HEK293T (cell line): ENCODE results near the gene HEPHL1.

Experiments
- CTCF ChIA-PET: fragments of 350-600 bp; formaldehyde crosslinking; extraction: SDS; loops from one replicate; lab custom pipeline; 2021; ENCODE audit warnings: antibody characterized with exemption, inconsistent platforms; lab: Yijun Ruan, JAX
- POLR2A ChIA-PET: fragments of 350-600 bp; formaldehyde crosslinking; extraction: SDS; loops from one replicate; lab custom pipeline; 2020; ENCODE audit warnings: antibody characterized with exemption, inconsistent platforms; lab: Yijun Ruan, JAX
- DNase-seq: peaks from one replicate; pipeline ENCODE4 v3.0.0; 2012; ENCODE audit warnings: mixed read lengths; ENCODE audit errors: extremely low spot score
- ARNT ChIP-seq: fragments of 450-650 bp; IDR thresholded peaks from 2 replicates; pipeline ENCODE4 v1.6.1; 2017; ENCODE audit warnings: mild to moderate bottlenecking
- BHLHE40 ChIP-seq: fragments of 450-650 bp; IDR thresholded peaks from 2 replicates; pipeline ENCODE4 v1.6.1; 2016; ENCODE audit warnings: mild to moderate bottlenecking, moderate library complexity, borderline replicate concordance
- CTBP1 ChIP-seq: fragments of 450-650 bp; IDR thresholded peaks from 2 replicates; pipeline ENCODE4 v1.6.1; 2016; ENCODE audit warnings: borderline replicate concordance
- ELF4 ChIP-seq: fragments of 450-650 bp; IDR thresholded peaks from 2 replicates; pipeline ENCODE4 v1.6.1; 2017; ENCODE audit warnings: antibody characterized with exemption
- FOXA1 ChIP-seq: fragments of 450-650 bp; IDR thresholded peaks from 2 replicates; pipeline ENCODE4 v1.6.1; 2016; ENCODE audit warnings: mild to moderate bottlenecking
- FOXK2 ChIP-seq: fragments of 450-650 bp; IDR thresholded peaks from 2 replicates; pipeline ENCODE4 v1.6.1; 2016; ENCODE audit warnings: mild to moderate bottlenecking
- FOXM1 ChIP-seq: fragments of 450-650 bp; IDR thresholded peaks from 2 replicates; pipeline ENCODE4 v1.6.1; 2017; ENCODE audit warnings: mild to moderate bottlenecking, borderline replicate concordance
- HDGF ChIP-seq: fragments of 450-650 bp; IDR thresholded peaks from 2 replicates; pipeline ENCODE4 v1.6.1; 2017; ENCODE audit warnings: antibody characterized with exemption, borderline replicate concordance
- L3MBTL2 ChIP-seq: fragments of 450-650 bp; conservative IDR thresholded peaks from 2 replicates; pipeline ENCODE4 v1.6.1; 2016; ENCODE audit warnings: mild to moderate bottlenecking
- LEF1 ChIP-seq: fragments of 450-650 bp; IDR thresholded peaks from 2 replicates; pipeline ENCODE4 v1.6.1; 2017; ENCODE audit warnings: mild to moderate bottlenecking, borderline replicate concordance
- NFRKB ChIP-seq: fragments of 450-650 bp; IDR thresholded peaks from 2 replicates; pipeline ENCODE4 v1.6.1; 2016; ENCODE audit warnings: mild to moderate bottlenecking, moderate library complexity
- PKNOX1 ChIP-seq: fragments of 450-650 bp; IDR thresholded peaks from 2 replicates; pipeline ENCODE4 v1.6.1; 2016
- SP1 ChIP-seq: fragments of 450-650 bp; IDR thresholded peaks from 2 replicates; pipeline ENCODE4 v1.6.1; 2017
- SUZ12 ChIP-seq: fragments of 450-650 bp; IDR thresholded peaks from 2 replicates; pipeline ENCODE4 v1.6.1; 2016; ENCODE audit warnings: mild to moderate bottlenecking
- TARDBP ChIP-seq: fragments of 450-650 bp; IDR thresholded peaks from 2 replicates; pipeline ENCODE4 v1.6.1; 2016
- ZNF384 ChIP-seq: fragments of 450-650 bp; IDR thresholded peaks from 2 replicates; pipeline ENCODE4 v1.6.1; 2016

The HEPHL1 gene

GRCh38 chr11:94128746-94129511 is 107.8 kb downstream of the HEPHL1 start, which contains the start of gene PANX1:
TSS of gene PANX1 (plus strand) at chr11:94128841. CDS start at chr11:94129313, 472 bp downstream.
- ChIA-PET POLR2A (interaction anchor here (1.0 to 2.7 kb wide), 14 partner anchors 9 to 415 kb away, joined by 3 to 19 read pairs (median 4); partner anchors contain the start of gene MED17), CTCF (interaction anchor here (0.6 to 2.2 kb wide), 4 partner anchors 10 to 612 kb away, joined by 3 to 6 read pairs (median 4); no protein-coding TSS in a partner anchor)
- peak; percentile 74 for TF ChIP-seq L3MBTL2
- TF ChIP-seq FOXK2: no peak
- peak; percentile 78 for DNase-seq

GRCh38 chr11:94129512-94130297 is 108.6 kb downstream of the HEPHL1 start:
- ChIA-PET CTCF (interaction anchor here (0.6 to 2.2 kb wide), 3 partner anchors 21 to 611 kb away, joined by 3 to 6 read pairs (median 6); no protein-coding TSS in a partner anchor), POLR2A (interaction anchor here (1.1 to 2.7 kb wide), 10 partner anchors 10 to 414 kb away, joined by 3 to 19 read pairs (median 4); no protein-coding TSS in a partner anchor)
- TF ChIP-seq NFRKB (no peak), PKNOX1 (no peak), ARNT (no peak), LEF1 (no peak), FOXA1 (no peak), ELF4 (no peak), HDGF (no peak), FOXM1 (no peak), TARDBP (no peak), L3MBTL2 (no peak), FOXK2 (no peak), BHLHE40 (no peak), ZNF384 (no peak), CTBP1 (no peak), SUZ12 (no peak), SP1 (no peak)
- no peak for DNase-seq

GRCh38 chr11:94130298-94131046 is 109.3 kb downstream of the HEPHL1 start:
- TF ChIP-seq ELF4 (no peak), FOXK2 (no peak), FOXM1 (no peak), FOXA1 (no peak), ZNF384 (no peak), ARNT (no peak), L3MBTL2 (no peak), BHLHE40 (no peak), NFRKB (no peak), CTBP1 (no peak), TARDBP (no peak), PKNOX1 (no peak)
- ChIA-PET CTCF (no interaction called here), POLR2A (interaction anchor here (1.1 to 2.7 kb wide), 4 partner anchors 12 to 24 kb away, joined by 3 to 19 read pairs (median 4); no protein-coding TSS in a partner anchor)
- DNase-seq: no peak

- POLR2A ChIA-PET: interaction anchor here (1.0 kb wide), 1 partner anchor 22 kb away, joined by 3 read pairs; no protein-coding TSS in a partner anchor
- TF ChIP-seq LEF1 (no peak), FOXK2 (no peak), SP1 (no peak), TARDBP (no peak), HDGF (no peak), FOXA1 (no peak), L3MBTL2 (no peak), ARNT (no peak), ELF4 (no peak), ZNF384 (no peak), BHLHE40 (no peak), SUZ12 (no peak), CTBP1 (no peak), PKNOX1 (no peak), NFRKB (no peak), FOXM1 (no peak)
- DNase-seq: no peak
- CTCF ChIA-PET: interaction anchor here (0.7 to 0.8 kb wide), 3 partner anchors 26 to 1382 kb away, joined by 3 read pairs; no protein-coding TSS in a partner anchor
Measured at GRCh38 chr11:94131047-94131717, 110.0 kb downstream of the HEPHL1 start.
